IPS-NIHi11 (cell line): Measurements from ENCODE around the gene AKIRIN2.
A peak's percentile ranks its signal among the peaks of the same experiment; 100 is the strongest.
"Not testable (repeated sequence)": the region's sequence is repeated elsewhere in the genome, so short reads cannot be mapped to it uniquely, and the experiment has no call there.

Experiments used
- DNase-seq: peaks from one replicate; pipeline ENCODE4 v3.0.0; 2012; ENCODE audit warnings: mixed read lengths, low spot score

AKIRIN2 gene

GRCh38 chr6:87718662-87719433, 16.8 kb upstream of the AKIRIN2 start:
- no peak for DNase-seq

- no peak for DNase-seq
These were observed 15.0 kb upstream of the AKIRIN2 start for GRCh38 chr6:87716928-87717614.

- no peak for DNase-seq
These were observed 12.2 kb upstream of the AKIRIN2 start for GRCh38 chr6:87714093-87714842.

GRCh38 chr6:87712713-87713112, 10.7 kb upstream of the AKIRIN2 start:
- DNase-seq: not testable (repeated sequence)

- no peak for DNase-seq
These were observed 8.1 kb upstream of the AKIRIN2 start for GRCh38 chr6:87710090-87710489.

GRCh38 chr6:87708581-87709427, 6.8 kb upstream of the AKIRIN2 start:
- not testable (repeated sequence) for DNase-seq

GRCh38 chr6:87706187-87706966, 4.3 kb upstream of the AKIRIN2 start:
- no peak for DNase-seq

- no peak for DNase-seq
These were observed 3.1 kb upstream of the AKIRIN2 start for GRCh38 chr6:87705070-87705691.

- not testable (repeated sequence) for DNase-seq
These were observed 1.0 kb upstream of the AKIRIN2 start for GRCh38 chr6:87703039-87703438.

- peak; percentile 39 for DNase-seq
These were observed 534 bp upstream of the AKIRIN2 start for GRCh38 chr6:87702589-87702945.

GRCh38 chr6:87701344-87701675, 723 bp downstream of the AKIRIN2 start:
- no peak for DNase-seq

GRCh38 chr6:87700397-87701343, 1.4 kb downstream of the AKIRIN2 start:
- peak; percentile 30 for DNase-seq

- no peak for DNase-seq
These were observed 2.5 kb downstream of the AKIRIN2 start for GRCh38 chr6:87699576-87699975.

GRCh38 chr6:87698547-87699006, 3.5 kb downstream of the AKIRIN2 start:
- no peak for DNase-seq

- no peak for DNase-seq
These were observed 4.2 kb downstream of the AKIRIN2 start for GRCh38 chr6:87697581-87698546.

- DNase-seq: not testable (repeated sequence)
These were observed 5.2 kb downstream of the AKIRIN2 start for GRCh38 chr6:87696817-87697216.

- no peak for DNase-seq
These were observed 9.9 kb downstream of the AKIRIN2 start for GRCh38 chr6:87692086-87692485.

GRCh38 chr6:87690441-87690840, 11.6 kb downstream of the AKIRIN2 start:
- no peak for DNase-seq
